Measurements from ENCODE around the gene LIN52.

GRCh38 chr14:74160763-74161162 is 76.0 kb downstream of the LIN52 start:
- TF ChIP-seq ZNF891 (CRISPR knock-in tag; IDR thresholded peaks at IDR 0.05), result no peak
- TF ChIP-seq ZNF281 (CRISPR knock-in tag; IDR thresholded peaks at IDR 0.05; ENCODE audit: borderline replicate concordance), result no peak
- TF ChIP-seq ZNF263 (CRISPR knock-in tag; IDR thresholded peaks at IDR 0.05), result no peak
- TF ChIP-seq ZNF563 (CRISPR knock-in tag; IDR thresholded peaks at IDR 0.05), result no peak
- TF ChIP-seq, protein P1, sequence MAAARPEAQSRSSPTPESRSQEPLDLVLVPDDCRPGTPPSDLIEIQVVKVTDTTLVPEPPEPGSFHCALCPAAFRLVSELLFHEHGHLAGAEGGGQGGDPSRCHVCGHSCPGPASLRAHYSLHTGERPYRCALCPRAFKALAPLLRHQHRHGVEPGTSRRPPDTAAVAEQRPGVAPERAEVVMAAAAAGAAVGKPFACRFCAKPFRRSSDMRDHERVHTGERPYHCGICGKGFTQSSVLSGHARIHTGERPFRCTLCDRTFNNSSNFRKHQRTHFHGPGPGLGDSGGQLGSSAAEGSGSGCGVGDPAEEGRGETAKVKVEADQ (CRISPR knock-in tag; IDR thresholded peaks at IDR 0.05; ENCODE audit: borderline replicate concordance), result no peak

Measured in HepG2 (cell line).